Brain microvascular endothelial cell (primary cell): Measurements from ENCODE around the gene DGKA.
A peak's percentile ranks its signal among the peaks of the same experiment; 100 is the strongest.
"Not testable (repeated sequence)": the region's sequence is repeated elsewhere in the genome, so short reads cannot be mapped to it uniquely, and the experiment has no call there.

Experiments used
- DNase-seq: peaks from one replicate; pipeline ENCODE4 v3.0.0-alpha.2; 2020
- H3K27ac ChIP-seq: fragments of 250-450 bp; sonication (Bioruptor Pico); 2 replicates; pipeline ENCODE4 v1.5.1; 2020; ENCODE audit warnings: mild to moderate bottlenecking, moderate library complexity
- H3K27me3 ChIP-seq: fragments of 250-450 bp; sonication (Bioruptor Pico); replicated peaks from 2 replicates; pipeline ENCODE4 v1.5.1; 2020; ENCODE audit warnings: mild to moderate bottlenecking
- H3K36me3 ChIP-seq: fragments of 250-450 bp; sonication (Bioruptor Pico); replicated peaks from 2 replicates; pipeline ENCODE4 v1.5.1; 2020; ENCODE audit warnings: mild to moderate bottlenecking
- H3K4me3 ChIP-seq: 2 replicates; pipeline ENCODE4 v1.5.1; 2011; ENCODE audit warnings: low read depth, mild to moderate bottlenecking, control low read depth, low read length, moderate library complexity
- CTCF ChIP-seq: IDR thresholded peaks from 2 replicates; pipeline ENCODE4 v1.5.1; 2011; ENCODE audit warnings: low read depth, mild to moderate bottlenecking, moderate library complexity, low read length, control low read depth, inconsistent platforms; ENCODE audit errors: missing control alignments
- in situ Hi-C: cut with HindIII; loops from 2 replicates; pipeline ENCODE4 v1.10.0; 2017; ENCODE audit warnings: low sequenced_read_pairs, low pct_ligation_motif_present

The DGKA gene

GRCh38 chr12:55906056-55906455, 24.9 kb upstream of the DGKA start:
- TF ChIP-seq CTCF = no peak
- Histone ChIP-seq H3K4me3 (no peak overlapping the region), H3K27ac (peak overlapping the region; percentile 3), H3K36me3 (peaks cover 13% of the 10 kb centered on the region), H3K27me3 (no peaks in the 10 kb centered on the region)
- in situ Hi-C loops = no loop called here
- DNase-seq = peak; percentile 48

- TF ChIP-seq CTCF = no peak
- Histone ChIP-seq H3K27ac (peak overlapping the region; percentile 68), H3K4me3 (no peak overlapping the region), H3K36me3 (peaks cover 4% of the 10 kb centered on the region), H3K27me3 (no peaks in the 10 kb centered on the region)
- peak; percentile 58 for DNase-seq
- in situ Hi-C loops = no loop called here
Observed at GRCh38 chr12:55908726-55909512, 22.0 kb upstream of the DGKA start.

- in situ Hi-C loops = no loop called here
- Histone ChIP-seq H3K4me3 (no peak overlapping the region), H3K27me3 (no peaks in the 10 kb centered on the region), H3K36me3 (peaks cover 4% of the 10 kb centered on the region), H3K27ac (peak overlapping the region; percentile 68)
- no peak for DNase-seq
- no peak for TF ChIP-seq CTCF
Observed at GRCh38 chr12:55909513-55909884, 21.5 kb upstream of the DGKA start.

GRCh38 chr12:55912908-55913307, 18.1 kb upstream of the DGKA start:
- Histone ChIP-seq H3K36me3 (peaks cover 4% of the 10 kb centered on the region), H3K4me3 (no peak overlapping the region), H3K27me3 (no peaks in the 10 kb centered on the region), H3K27ac (no peak overlapping the region)
- no peak for DNase-seq
- no peak for TF ChIP-seq CTCF
- in situ Hi-C loops = no loop called here

- Histone ChIP-seq H3K27ac (no peak overlapping the region), H3K36me3 (peaks cover 4% of the 10 kb centered on the region), H3K4me3 (no peak overlapping the region), H3K27me3 (no peaks in the 10 kb centered on the region)
- DNase-seq = no peak
- TF ChIP-seq CTCF = no peak
- in situ Hi-C loops = no loop called here
Observed at GRCh38 chr12:55915482-55915859, 15.5 kb upstream of the DGKA start.

- H3K36me3 ChIP-seq, in situ Hi-C loops, H3K27ac ChIP-seq, H3K27me3 ChIP-seq, H3K4me3 ChIP-seq: not testable (repeated sequence)
- peak; percentile 76 for DNase-seq
Observed at GRCh38 chr12:55919032-55919431, 11.9 kb upstream of the DGKA start.
